ENCODE results near the gene POTEC. TPM values are rescaled to one million over a fixed set of nuclear protein-coding genes. Genes with fewer than 3 reads are reported as not detected.
"Not testable (repeated sequence)": the region's sequence is repeated elsewhere in the genome, so short reads cannot be mapped to it uniquely, and the experiment has no call there.

POTEC gene
- not detected for total RNA-seq

GRCh38 chr18:14543446-14543964 lies at the start of gene POTEC:
Gene POTEC, minus strand, starts transcription at chr18:14543600. Its CDS starts 454 bp downstream, at chr18:14543146.
- H3K27ac ChIP-seq; H3K4me3 ChIP-seq; H3K4me1 ChIP-seq; H3K36me3 ChIP-seq; intact Hi-C loops (cut with DNase I); H3K27me3 ChIP-seq; H3K9me3 ChIP-seq; DNase-seq (ENCODE audit: low spot score in 2 of 2): not testable (repeated sequence)

- Histone ChIP-seq H3K4me1 (no peaks in the 10 kb centered on the region), H3K27ac (no peak overlapping the region), H3K36me3 (no peaks in the 10 kb centered on the region), H3K4me3 (no peak overlapping the region), H3K27me3 (no peaks in the 10 kb centered on the region), H3K9me3 (no peaks in the 10 kb centered on the region)
- no peak for TF ChIP-seq CTCF (IDR thresholded peaks at IDR 0.05)
- no peak for DNase-seq (ENCODE audit: low spot score in 2 of 2)
- intact Hi-C loops (cut with DNase I), result no loop called here
Observed at GRCh38 chr18:14577971-14578370, 34.6 kb upstream of the POTEC start.

- DNase-seq (ENCODE audit: low spot score in 2 of 2); H3K27me3 ChIP-seq; H3K4me3 ChIP-seq; H3K4me1 ChIP-seq; intact Hi-C loops (cut with DNase I); H3K27ac ChIP-seq; H3K36me3 ChIP-seq; H3K9me3 ChIP-seq: not testable (repeated sequence)
Observed at GRCh38 chr18:14559502-14559901, 16.1 kb upstream of the POTEC start.

GRCh38 chr18:14531659-14532058 lies 11.7 kb downstream of the POTEC start:
- DNase-seq (ENCODE audit: low spot score in 2 of 2); H3K4me3 ChIP-seq; H3K4me1 ChIP-seq; H3K27ac ChIP-seq; H3K9me3 ChIP-seq; H3K36me3 ChIP-seq; H3K27me3 ChIP-seq; intact Hi-C loops (cut with DNase I): not testable (repeated sequence)

- DNase-seq (ENCODE audit: low spot score in 2 of 2); H3K27ac ChIP-seq; H3K9me3 ChIP-seq; intact Hi-C loops (cut with DNase I); H3K4me3 ChIP-seq; H3K27me3 ChIP-seq; H3K4me1 ChIP-seq; H3K36me3 ChIP-seq: not testable (repeated sequence)
Observed at GRCh38 chr18:14510707-14511106, 32.7 kb downstream of the POTEC start.

GRCh38 chr18:14503691-14504090 lies 39.7 kb downstream of the POTEC start:
- H3K27ac ChIP-seq; H3K9me3 ChIP-seq; DNase-seq (ENCODE audit: low spot score in 2 of 2); H3K27me3 ChIP-seq; H3K4me3 ChIP-seq; intact Hi-C loops (cut with DNase I); H3K36me3 ChIP-seq; H3K4me1 ChIP-seq: not testable (repeated sequence)

GRCh38 chr18:14501894-14502293 lies 41.5 kb downstream of the POTEC start:
- H3K9me3 ChIP-seq; H3K27me3 ChIP-seq; DNase-seq (ENCODE audit: low spot score in 2 of 2); H3K36me3 ChIP-seq; H3K27ac ChIP-seq; H3K4me3 ChIP-seq; H3K4me1 ChIP-seq; intact Hi-C loops (cut with DNase I): not testable (repeated sequence)

GRCh38 chr18:14489256-14490014 lies 54.0 kb downstream of the POTEC start:
- H3K9me3 ChIP-seq; H3K27me3 ChIP-seq; H3K4me1 ChIP-seq; intact Hi-C loops (cut with DNase I); H3K27ac ChIP-seq; DNase-seq (ENCODE audit: low spot score in 2 of 2); H3K4me3 ChIP-seq; H3K36me3 ChIP-seq: not testable (repeated sequence)

GRCh38 chr18:14488789-14489188 lies 54.6 kb downstream of the POTEC start:
- H3K27ac ChIP-seq; intact Hi-C loops (cut with DNase I); DNase-seq (ENCODE audit: low spot score in 2 of 2); H3K4me1 ChIP-seq; H3K4me3 ChIP-seq; H3K36me3 ChIP-seq; H3K9me3 ChIP-seq; H3K27me3 ChIP-seq: not testable (repeated sequence)

GRCh38 chr18:14486926-14487580 lies 56.3 kb downstream of the POTEC start:
- H3K27ac ChIP-seq; H3K36me3 ChIP-seq; H3K4me1 ChIP-seq; H3K9me3 ChIP-seq; intact Hi-C loops (cut with DNase I); H3K4me3 ChIP-seq; DNase-seq (ENCODE audit: low spot score in 2 of 2); H3K27me3 ChIP-seq: not testable (repeated sequence)

- H3K9me3 ChIP-seq; H3K36me3 ChIP-seq; H3K4me3 ChIP-seq; DNase-seq (ENCODE audit: low spot score in 2 of 2); H3K4me1 ChIP-seq; intact Hi-C loops (cut with DNase I); H3K27ac ChIP-seq; H3K27me3 ChIP-seq: not testable (repeated sequence)
Observed at GRCh38 chr18:14479076-14479475, 64.3 kb downstream of the POTEC start.

- H3K9me3 ChIP-seq; intact Hi-C loops (cut with DNase I); H3K4me3 ChIP-seq; H3K27ac ChIP-seq; H3K4me1 ChIP-seq; H3K27me3 ChIP-seq; H3K36me3 ChIP-seq; DNase-seq (ENCODE audit: low spot score in 2 of 2): not testable (repeated sequence)
Observed at GRCh38 chr18:14475520-14475919, 67.9 kb downstream of the POTEC start.

GRCh38 chr18:14474752-14475151 lies 68.6 kb downstream of the POTEC start:
- DNase-seq (ENCODE audit: low spot score in 2 of 2); H3K9me3 ChIP-seq; H3K4me1 ChIP-seq; H3K27me3 ChIP-seq; intact Hi-C loops (cut with DNase I); H3K4me3 ChIP-seq; H3K27ac ChIP-seq; H3K36me3 ChIP-seq: not testable (repeated sequence)
